Keratinocyte (primary cell): Measurements from ENCODE around the gene EBF3.

ENCODE experiments used
- CTCF ChIP-seq, 3 experiments: IDR thresholded peaks in 1 of 3; conservative IDR thresholded peaks in 1 of 3; optimal IDR thresholded peaks in 1 of 3; 2 replicates in 2 of 3; 3 replicates in 1 of 3; pipeline versions ENCODE3 to v1.5.1; 2011; ENCODE audit warnings: low read length in 3 of 3, mild to moderate bottlenecking in 3 of 3, moderate library complexity in 2 of 3, control low read depth in 1 of 3, inconsistent platforms in 1 of 3; ENCODE audit not compliant: insufficient read depth in 2 of 3; ENCODE audit errors: extremely low read depth in 1 of 3
- EZH2 ChIP-seq: IDR thresholded peaks from one replicate; pipeline ENCODE4 v1.6.1; 2012; ENCODE audit warnings: inconsistent platforms, mild to moderate bottlenecking, low read length, moderate library complexity

GRCh38 chr10:129961157-129961701 lies 2.8 kb downstream of the EBF3 start:
- TF ChIP-seq CTCF (optimal IDR thresholded peaks at IDR 0.05 in 1 of 3, IDR thresholded peaks at IDR 0.05 in 1 of 3, conservative IDR thresholded peaks at IDR 0.05 in 1 of 3; ENCODE audit: extremely low read depth in 1 of 3, insufficient read depth in 2 of 3, low read length in 3 of 3) (no peak), EZH2 (no peak)
